ENCODE results near the gene ALOX5.

Gene ALOX5

GRCh38 chr10:45424668-45425404 lies 50.8 kb downstream of the ALOX5 start:
- TF ChIP-seq CTCF (IDR thresholded peaks at IDR 0.05; ENCODE audit: extremely low read depth, missing control alignments): no peak
- no peak for DNase-seq (ENCODE audit: low spot score)

- DNase-seq (ENCODE audit: low spot score): no peak
- TF ChIP-seq CTCF (IDR thresholded peaks at IDR 0.05; ENCODE audit: extremely low read depth, missing control alignments): no peak
Measured at GRCh38 chr10:45425621-45426563, 51.9 kb downstream of the ALOX5 start.

DNA sequence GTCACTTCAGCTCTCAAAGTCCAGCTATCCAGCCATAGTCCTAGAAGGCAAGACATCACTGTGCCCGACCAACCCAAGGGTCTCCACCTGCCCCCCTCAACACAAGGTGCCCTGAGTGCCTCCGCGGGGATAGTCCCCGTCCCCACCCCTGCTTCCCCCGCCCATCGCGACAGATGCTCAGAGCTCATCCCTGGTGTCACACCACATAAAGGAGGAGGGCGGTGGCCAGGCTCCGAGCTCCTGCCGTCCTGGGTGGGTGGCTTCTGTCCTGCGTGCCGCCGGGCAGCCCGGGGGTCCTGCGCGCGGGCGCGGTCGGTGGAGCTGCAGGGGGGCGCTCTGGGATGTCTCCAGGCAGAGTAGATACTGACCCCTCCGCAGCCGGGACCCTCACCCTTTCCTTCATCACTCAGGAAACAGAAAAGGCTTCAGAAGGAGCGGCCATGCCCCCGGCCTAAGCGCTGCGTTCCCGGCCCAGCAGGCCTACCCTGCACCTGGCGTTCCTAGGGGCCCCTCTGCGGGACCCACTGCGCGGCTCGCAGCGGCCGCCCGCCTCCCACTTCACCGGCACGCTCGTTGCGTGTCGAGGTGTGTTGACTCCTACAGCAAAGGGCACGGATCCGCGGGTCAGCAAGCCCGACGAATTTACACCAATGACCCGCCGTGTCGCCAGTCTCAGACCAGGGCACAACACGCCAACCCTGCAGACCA lies 53.4 kb downstream of the ALOX5 start:
- peak; percentile 11 for DNase-seq (ENCODE audit: low spot score)
- TF ChIP-seq CTCF (IDR thresholded peaks at IDR 0.05; ENCODE audit: extremely low read depth, missing control alignments): no peak

GRCh38 chr10:45427970-45428366 lies 54.0 kb downstream of the ALOX5 start:
- peak; percentile 7 for DNase-seq (ENCODE audit: low spot score)
- TF ChIP-seq CTCF (IDR thresholded peaks at IDR 0.05; ENCODE audit: extremely low read depth, missing control alignments): no peak

GRCh38 chr10:45428611-45429510 lies 54.8 kb downstream of the ALOX5 start:
- peak; percentile 8 for DNase-seq (ENCODE audit: low spot score)
- TF ChIP-seq CTCF (IDR thresholded peaks at IDR 0.05; ENCODE audit: extremely low read depth, missing control alignments): no peak

- no peak for DNase-seq (ENCODE audit: low spot score)
- no peak for TF ChIP-seq CTCF (IDR thresholded peaks at IDR 0.05; ENCODE audit: extremely low read depth, missing control alignments)
Measured at GRCh38 chr10:45429790-45430189, 55.8 kb downstream of the ALOX5 start.

Measured in GM20000 (cell line).